PC-3 (cell line): Measurements from ENCODE around the gene SLC45A2.

ENCODE experiments used
- EZH2 ChIP-seq: fragments of 300-600 bp; sonication (generic); IDR thresholded peaks from one replicate; pipeline ENCODE4 v1.6.1; 2017; ENCODE audit warnings: antibody characterized with exemption, mild to moderate bottlenecking, low read length; ENCODE audit not compliant: unreplicated experiment
- EZH2phosphoT487 ChIP-seq: fragments of 300-600 bp; sonication (generic); IDR thresholded peaks from 2 replicates; pipeline ENCODE4 v1.6.1; 2018; ENCODE audit warnings: mild to moderate bottlenecking, antibody characterized with exemption, low read length, borderline replicate concordance
- TF ChIP-seq, protein P1 (sequence below): fragments of 300-600 bp; sonication (generic); conservative IDR thresholded peaks from 2 replicates; pipeline ENCODE4 v1.5.1; 2017; ENCODE audit warnings: antibody characterized with exemption, low read depth, mild to moderate bottlenecking, low read length

DNA sequence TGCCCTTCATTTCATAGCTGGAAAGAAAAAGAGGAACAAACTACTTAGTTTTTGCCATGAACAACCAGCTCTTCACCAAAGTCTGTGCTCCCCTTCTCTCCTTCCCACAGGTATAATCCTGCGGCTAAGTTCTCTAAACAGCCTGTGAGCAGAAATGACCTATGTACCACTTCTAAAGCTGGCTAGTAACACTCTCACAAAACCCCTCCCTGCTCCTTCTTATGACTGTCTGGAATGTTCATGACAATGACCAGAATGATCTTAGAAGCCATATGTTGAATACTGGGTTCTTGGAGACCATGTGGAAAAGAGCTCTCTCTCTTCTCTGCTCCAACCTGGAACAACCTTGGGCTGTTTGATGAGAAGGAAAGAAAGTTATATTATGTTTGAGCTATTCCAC, 36.2 kb upstream of the SLC45A2 start:
- TF ChIP-seq, protein P1, sequence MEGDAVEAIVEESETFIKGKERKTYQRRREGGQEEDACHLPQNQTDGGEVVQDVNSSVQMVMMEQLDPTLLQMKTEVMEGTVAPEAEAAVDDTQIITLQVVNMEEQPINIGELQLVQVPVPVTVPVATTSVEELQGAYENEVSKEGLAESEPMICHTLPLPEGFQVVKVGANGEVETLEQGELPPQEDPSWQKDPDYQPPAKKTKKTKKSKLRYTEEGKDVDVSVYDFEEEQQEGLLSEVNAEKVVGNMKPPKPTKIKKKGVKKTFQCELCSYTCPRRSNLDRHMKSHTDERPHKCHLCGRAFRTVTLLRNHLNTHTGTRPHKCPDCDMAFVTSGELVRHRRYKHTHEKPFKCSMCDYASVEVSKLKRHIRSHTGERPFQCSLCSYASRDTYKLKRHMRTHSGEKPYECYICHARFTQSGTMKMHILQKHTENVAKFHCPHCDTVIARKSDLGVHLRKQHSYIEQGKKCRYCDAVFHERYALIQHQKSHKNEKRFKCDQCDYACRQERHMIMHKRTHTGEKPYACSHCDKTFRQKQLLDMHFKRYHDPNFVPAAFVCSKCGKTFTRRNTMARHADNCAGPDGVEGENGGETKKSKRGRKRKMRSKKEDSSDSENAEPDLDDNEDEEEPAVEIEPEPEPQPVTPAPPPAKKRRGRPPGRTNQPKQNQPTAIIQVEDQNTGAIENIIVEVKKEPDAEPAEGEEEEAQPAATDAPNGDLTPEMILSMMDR = no peak
- TF ChIP-seq EZH2phosphoT487 (no peak), EZH2 (no peak)
